ENCODE data around the gene WIF1.

The WIF1 gene

DNA sequence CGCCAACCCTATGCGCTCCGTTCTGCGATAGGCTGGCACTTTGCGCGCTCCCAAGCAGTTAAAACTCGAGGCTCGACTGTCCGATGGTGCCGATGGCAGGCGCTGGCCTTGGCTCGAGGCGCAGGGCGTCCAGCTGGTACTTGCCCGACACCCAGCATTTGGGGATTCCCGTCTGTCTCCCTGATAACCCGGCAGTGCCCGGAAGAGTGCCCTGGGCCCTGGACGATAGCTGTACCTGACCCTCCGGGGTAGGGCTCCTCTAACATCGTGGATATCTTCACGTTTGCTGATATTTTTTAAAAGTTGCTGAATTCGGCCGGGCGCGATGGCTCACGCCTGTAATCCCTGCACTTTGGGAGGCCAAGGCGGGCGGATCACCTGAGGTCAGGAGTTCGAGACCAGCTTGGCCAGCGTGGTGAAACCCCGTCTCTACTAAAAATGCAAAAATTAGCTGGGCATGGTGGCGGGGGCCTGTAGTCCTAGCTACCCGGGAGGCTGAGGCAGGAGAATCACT, 908 bp upstream of the WIF1 start:
- DNase-seq = no peak

DNA sequence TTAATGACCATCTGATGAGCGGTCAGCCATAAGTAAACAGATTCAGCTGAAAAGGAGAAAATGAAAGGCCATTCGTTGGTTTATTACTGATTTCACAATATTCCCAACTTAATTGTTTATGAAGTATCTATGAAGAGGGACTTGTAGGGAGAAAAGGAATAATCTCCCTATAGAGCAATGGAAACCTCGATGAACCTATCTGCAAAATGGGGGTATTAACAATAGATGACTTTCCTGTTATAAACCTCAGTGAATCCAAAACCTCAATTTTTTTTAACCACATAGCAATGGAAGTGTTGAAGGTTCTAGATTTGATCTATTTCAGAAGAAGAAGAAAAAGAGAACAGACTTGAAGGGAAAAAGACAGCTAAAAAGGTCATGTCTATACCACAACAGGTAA, 2.0 kb downstream of the WIF1 start:
- DNase-seq = no peak

DNA sequence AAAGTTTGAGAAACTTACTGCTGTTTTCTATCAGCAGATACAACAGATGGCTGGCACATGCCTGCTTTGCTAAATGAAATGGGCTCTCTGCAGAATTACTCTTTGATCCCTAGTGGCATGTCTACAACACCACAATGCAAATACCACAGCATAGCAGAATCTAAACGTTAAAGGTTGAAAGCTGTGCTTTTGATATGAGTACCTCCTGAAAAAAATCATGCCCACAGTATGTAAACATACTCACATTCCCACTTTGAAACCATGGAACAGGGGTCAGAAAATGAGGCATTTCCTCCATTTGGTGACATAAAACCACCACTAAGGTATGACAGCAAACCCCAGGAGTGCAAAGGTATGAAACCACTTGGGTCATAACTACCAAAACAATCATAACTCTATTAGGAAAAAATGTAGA, 7.5 kb downstream of the WIF1 start:
- DNase-seq = no peak

DNA sequence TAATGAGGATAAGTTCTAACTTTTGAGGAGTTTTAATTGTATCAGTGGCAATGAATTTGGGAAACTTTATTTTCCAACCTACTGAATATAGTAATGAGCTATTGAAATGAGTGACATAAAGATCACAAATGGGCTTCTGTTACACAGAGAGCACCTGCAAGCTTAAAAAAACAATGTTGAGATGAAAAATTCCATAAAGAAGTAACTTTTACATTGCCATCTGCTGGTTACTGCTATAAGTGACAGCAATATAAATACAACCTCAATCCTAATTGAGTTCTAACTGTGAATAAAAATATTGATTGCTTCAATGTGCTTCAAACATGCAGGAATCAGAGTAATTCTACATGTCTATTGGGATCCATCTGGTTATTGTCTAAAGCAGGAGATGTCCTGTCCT, 14.2 kb downstream of the WIF1 start:
- peak; percentile 15 for DNase-seq

GRCh38 chr12:65100140-65100539, 21.0 kb downstream of the WIF1 start:
- DNase-seq = no peak

GRCh38 chr12:65099182-65099581, 21.9 kb downstream of the WIF1 start:
- DNase-seq = no peak

- no peak for DNase-seq
Measured at GRCh38 chr12:65098364-65098763, 22.7 kb downstream of the WIF1 start.

DNA sequence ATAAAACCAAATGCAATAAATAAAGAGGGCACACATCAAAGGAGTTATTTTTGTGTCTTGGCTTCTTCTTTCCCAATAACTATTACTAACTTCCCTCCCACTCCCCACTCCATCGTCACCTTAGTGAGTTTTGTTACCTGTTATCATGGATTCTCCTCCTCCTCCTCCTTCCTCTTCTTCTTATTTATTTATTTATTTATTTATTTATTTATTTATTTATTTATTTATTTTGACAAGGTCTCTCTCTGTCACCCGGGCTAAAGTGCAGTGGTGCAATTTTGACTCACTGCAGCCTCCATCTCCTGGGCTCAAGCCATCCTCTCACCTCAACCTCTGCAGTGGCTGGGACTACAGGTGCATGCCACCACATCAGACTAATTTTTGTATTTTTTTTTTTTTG, 26.4 kb downstream of the WIF1 start:
- DNase-seq = no peak

- no peak for DNase-seq
Measured at GRCh38 chr12:65093606-65094005, 27.5 kb downstream of the WIF1 start.

GRCh38 chr12:65090461-65090860, 30.6 kb downstream of the WIF1 start:
- DNase-seq = no peak

GRCh38 chr12:65086236-65086635, 34.9 kb downstream of the WIF1 start:
- no peak for DNase-seq

DNA sequence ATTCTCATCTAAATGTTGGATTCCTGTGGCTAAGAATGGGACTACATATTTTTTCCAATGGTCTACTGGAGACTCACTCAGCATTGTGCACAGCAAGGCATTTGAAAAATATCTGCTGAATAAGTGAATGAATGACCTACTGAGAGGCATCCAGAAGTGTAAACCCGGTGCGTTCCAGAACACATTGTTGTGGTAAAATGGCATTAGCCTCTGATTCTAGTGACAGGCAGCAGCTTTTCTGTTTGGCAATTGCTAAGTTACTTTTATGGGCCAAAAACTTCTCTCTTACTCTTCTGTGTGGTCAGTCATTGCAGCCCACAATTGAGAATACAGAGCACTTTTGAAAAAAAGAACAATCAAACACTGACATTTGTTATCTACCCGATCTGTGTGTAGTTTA, 36.5 kb downstream of the WIF1 start:
- no peak for DNase-seq

GRCh38 chr12:65083581-65083980, 37.5 kb downstream of the WIF1 start:
- no peak for DNase-seq

DNA sequence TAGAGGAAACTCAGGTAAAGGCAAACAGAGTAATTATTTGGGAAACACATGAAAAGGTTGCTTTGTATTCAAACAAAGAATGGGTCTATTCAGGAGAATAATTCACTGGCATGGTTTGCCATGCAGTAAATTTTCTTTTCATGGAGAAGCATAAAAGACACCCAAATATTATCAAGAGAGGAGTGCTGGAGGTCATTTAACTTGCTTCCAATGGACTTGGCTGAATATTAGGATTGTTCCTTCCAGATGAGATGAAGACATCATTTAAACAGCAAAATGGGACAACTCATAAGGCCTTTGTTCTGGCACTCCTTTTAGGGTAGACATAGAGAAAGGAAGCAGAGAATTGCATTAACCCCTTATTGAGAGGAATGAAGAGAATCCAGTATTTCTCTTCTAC, 38.7 kb downstream of the WIF1 start:
- peak; percentile 62 for DNase-seq

GRCh38 chr12:65081496-65081895, 39.6 kb downstream of the WIF1 start:
- DNase-seq = no peak

DNA sequence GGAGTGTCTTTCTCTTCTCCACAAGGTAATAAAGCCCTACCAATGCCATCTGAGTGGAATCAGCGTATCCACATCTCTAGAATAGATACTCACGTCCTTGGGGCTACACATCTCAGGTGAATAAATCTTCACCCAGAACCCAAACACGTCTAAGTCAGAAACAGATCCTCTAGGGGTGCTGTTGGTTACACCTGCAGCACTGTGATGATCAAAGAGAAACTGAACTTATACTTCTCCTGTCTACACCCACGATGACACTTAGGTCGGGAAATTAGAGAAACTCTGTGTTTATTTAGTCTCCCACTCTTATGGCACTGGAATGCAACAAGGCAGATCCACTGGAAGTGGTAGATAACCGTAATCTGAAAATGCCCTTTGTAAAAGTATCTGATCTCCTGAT, 46.2 kb downstream of the WIF1 start:
- DNase-seq = no peak

DNA sequence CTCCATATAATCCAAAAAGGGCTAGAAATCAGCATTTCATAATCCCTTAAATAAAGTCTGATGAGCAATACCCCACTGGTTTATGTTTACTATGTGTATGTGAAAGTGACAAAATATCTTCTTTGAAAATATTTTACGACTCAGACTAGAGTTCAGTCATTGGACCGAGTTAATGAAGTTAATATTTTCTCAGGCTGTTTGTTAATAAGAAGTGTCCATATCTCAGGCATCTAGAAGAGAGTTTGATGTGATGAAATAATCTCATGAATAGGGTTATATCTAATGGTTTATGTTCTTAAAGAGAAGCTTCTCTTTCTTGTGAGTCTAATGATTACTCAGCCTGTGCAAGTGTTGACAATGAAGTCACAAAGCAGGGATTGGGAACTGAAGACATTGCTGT, 51.8 kb downstream of the WIF1 start:
- no peak for DNase-seq

GRCh38 chr12:65067383-65067782, 53.7 kb downstream of the WIF1 start:
- no peak for DNase-seq

GRCh38 chr12:65055859-65056258, 65.2 kb downstream of the WIF1 start:
- DNase-seq = no peak

- DNase-seq = no peak
Measured at GRCh38 chr12:65051218-65051617, 69.9 kb downstream of the WIF1 start.

GRCh38 chr12:65045269-65045668, 75.8 kb downstream of the WIF1 start:
- no peak for DNase-seq

- DNase-seq = no peak
Measured at GRCh38 chr12:65039301-65039700, 81.8 kb downstream of the WIF1 start.

GRCh38 chr12:65025136-65025535, 96.0 kb downstream of the WIF1 start:
- DNase-seq = no peak

DNA sequence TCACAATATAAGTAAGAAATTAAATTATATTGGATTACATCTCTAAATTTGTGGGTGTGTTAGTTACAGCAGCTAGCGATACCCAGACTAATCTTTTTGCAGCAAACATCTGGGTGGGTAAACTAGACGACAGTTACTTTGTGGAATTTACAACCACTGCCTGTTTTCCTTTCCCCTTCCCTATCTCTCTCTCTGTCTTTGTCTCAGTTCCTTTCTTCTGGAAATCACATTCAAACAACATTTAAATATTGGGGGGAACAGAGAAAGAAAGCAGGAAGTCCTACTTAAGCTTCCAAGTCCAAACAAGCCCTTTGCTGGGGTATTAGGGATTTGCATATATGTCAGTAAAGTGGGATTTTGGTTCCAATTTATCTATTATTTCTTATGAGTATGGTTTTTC, 97.6 kb downstream of the WIF1 start:
- DNase-seq = no peak

GRCh38 chr12:65022960-65023359, 98.1 kb downstream of the WIF1 start:
- no peak for DNase-seq

- DNase-seq = no peak
Measured at GRCh38 chr12:65022421-65022820, 98.7 kb downstream of the WIF1 start.
